ENCODE results near the gene RAI14. TPM values are rescaled to one million over a fixed set of nuclear protein-coding genes. Genes with fewer than 3 reads are reported as not detected.

Gene RAI14
- total RNA-seq, 4 donors from 2014 or later = 24.2 to 40.1 (median 28.0) TPM

- no peaks in the 10 kb centered on the region for H3K9me3 ChIP-seq
- no peak overlapping the region for H3K4me3 ChIP-seq
- DNase-seq (ENCODE audit: low spot score in 2 of 2) = no peak
- no peak for TF ChIP-seq POLR2A (IDR thresholded peaks at IDR 0.05)
- H3K36me3 ChIP-seq = no peaks in the 10 kb centered on the region
- H3K27me3 ChIP-seq = no peaks in the 10 kb centered on the region
- WGBS = 74% methylated on average over 1 of the region's 1 CpG
- H3K4me1 ChIP-seq = peaks cover 25% of the 10 kb centered on the region
- no peak overlapping the region for H3K27ac ChIP-seq
Measured at GRCh38 chr5:34685485-34686165, 29.5 kb downstream of the RAI14 start.

- no peak overlapping the region for H3K4me3 ChIP-seq
- no peaks in the 10 kb centered on the region for H3K36me3 ChIP-seq
- H3K27me3 ChIP-seq = no peaks in the 10 kb centered on the region
- H3K4me1 ChIP-seq = peaks cover 28% of the 10 kb centered on the region
- no peak for DNase-seq (ENCODE audit: low spot score in 2 of 2)
- TF ChIP-seq EP300 (IDR thresholded peaks at IDR 0.05) (no peak), POLR2A (IDR thresholded peaks at IDR 0.05) (no peak), CTCF (IDR thresholded peaks at IDR 0.05) (no peak), POLR2AphosphoS5 (IDR thresholded peaks at IDR 0.05) (no peak)
- H3K27ac ChIP-seq = no peak overlapping the region
- 30% methylated on average over 7 of the region's 7 CpGs for WGBS
- H3K9me3 ChIP-seq = no peaks in the 10 kb centered on the region
Measured at GRCh38 chr5:34686762-34687268, 30.7 kb downstream of the RAI14 start.

- 53% methylated on average over 10 of the region's 10 CpGs for WGBS
- Histone ChIP-seq H3K36me3 (no peaks in the 10 kb centered on the region), H3K4me3 (no peak overlapping the region), H3K9me3 (no peaks in the 10 kb centered on the region), H3K27ac (no peak overlapping the region), H3K27me3 (no peaks in the 10 kb centered on the region), H3K4me1 (peaks cover 31% of the 10 kb centered on the region)
- no peak for TF ChIP-seq POLR2AphosphoS5 (IDR thresholded peaks at IDR 0.05)
- no peak for TF ChIP-seq CTCF (IDR thresholded peaks at IDR 0.05)
- no peak for TF ChIP-seq EP300 (IDR thresholded peaks at IDR 0.05)
- no peak for TF ChIP-seq POLR2A (IDR thresholded peaks at IDR 0.05)
- DNase-seq (ENCODE audit: low spot score in 2 of 2) = no peak
Measured at GRCh38 chr5:34687269-34688011, 31.3 kb downstream of the RAI14 start.

GRCh38 chr5:34688015-34688810 is 32.1 kb downstream of the RAI14 start:
- TF ChIP-seq EP300 (IDR thresholded peaks at IDR 0.05) = no peak
- no peak for TF ChIP-seq POLR2AphosphoS5 (IDR thresholded peaks at IDR 0.05)
- no peak for TF ChIP-seq CTCF (IDR thresholded peaks at IDR 0.05)
- TF ChIP-seq POLR2A (IDR thresholded peaks at IDR 0.05) = no peak
- WGBS = 78% methylated on average over 7 of the region's 7 CpGs
- Histone ChIP-seq H3K27me3 (no peaks in the 10 kb centered on the region), H3K36me3 (no peaks in the 10 kb centered on the region), H3K27ac (no peak overlapping the region), H3K9me3 (no peaks in the 10 kb centered on the region), H3K4me3 (no peak overlapping the region), H3K4me1 (peaks cover 36% of the 10 kb centered on the region)
- no peak for DNase-seq (ENCODE audit: low spot score in 2 of 2)

GRCh38 chr5:34690301-34690700 is 34.2 kb downstream of the RAI14 start:
- Histone ChIP-seq H3K27ac (no peak overlapping the region), H3K4me3 (no peak overlapping the region), H3K36me3 (no peaks in the 10 kb centered on the region), H3K9me3 (no peaks in the 10 kb centered on the region), H3K4me1 (peaks cover 57% of the 10 kb centered on the region), H3K27me3 (no peaks in the 10 kb centered on the region)
- TF ChIP-seq CTCF (IDR thresholded peaks at IDR 0.05) = no peak
- no peak for TF ChIP-seq POLR2AphosphoS5 (IDR thresholded peaks at IDR 0.05)
- no peak for TF ChIP-seq POLR2A (IDR thresholded peaks at IDR 0.05)
- DNase-seq (ENCODE audit: low spot score in 2 of 2) = no peak
- WGBS = 80% methylated on average over 8 of the region's 8 CpGs
